B cell (primary cell): ENCODE measurements around the gene RNF19B.

Source experiments
- EZH2 ChIP-seq: IDR thresholded peaks from 2 replicates; pipeline ENCODE4 v1.6.1; 2012; ENCODE audit warnings: borderline replicate concordance, low read depth, mild to moderate bottlenecking, moderate library complexity, low read length; ENCODE audit not compliant: insufficient read depth, poor library complexity, severe bottlenecking
- TF ChIP-seq, protein P1 (sequence below): fragments of 200-600 bp; IDR thresholded peaks from one replicate; pipeline ENCODE4 v1.8.0; 2022; ENCODE audit warnings: antibody characterized with exemption, mild to moderate bottlenecking

DNA sequence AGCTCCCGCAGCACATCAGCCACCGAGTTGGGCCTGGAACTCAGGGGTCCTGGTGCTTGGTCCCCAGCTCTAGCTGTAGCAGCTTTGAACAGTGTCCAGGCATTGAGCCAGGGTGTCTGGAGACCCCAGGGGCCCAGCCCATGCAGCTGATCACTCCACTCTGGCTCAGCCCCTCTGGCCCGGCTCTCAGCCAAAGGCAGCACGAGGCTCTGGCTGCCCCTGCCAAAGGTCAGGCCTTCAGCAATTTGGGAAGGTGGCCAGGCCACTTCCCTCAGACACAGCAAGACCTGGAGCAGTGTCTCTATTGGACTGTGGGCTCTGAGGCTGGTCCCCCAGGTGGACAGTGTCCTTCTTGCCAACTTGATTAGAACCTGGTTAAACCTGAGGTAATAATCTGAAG, 34.4 kb upstream of the RNF19B start:
- TF ChIP-seq, protein P1, sequence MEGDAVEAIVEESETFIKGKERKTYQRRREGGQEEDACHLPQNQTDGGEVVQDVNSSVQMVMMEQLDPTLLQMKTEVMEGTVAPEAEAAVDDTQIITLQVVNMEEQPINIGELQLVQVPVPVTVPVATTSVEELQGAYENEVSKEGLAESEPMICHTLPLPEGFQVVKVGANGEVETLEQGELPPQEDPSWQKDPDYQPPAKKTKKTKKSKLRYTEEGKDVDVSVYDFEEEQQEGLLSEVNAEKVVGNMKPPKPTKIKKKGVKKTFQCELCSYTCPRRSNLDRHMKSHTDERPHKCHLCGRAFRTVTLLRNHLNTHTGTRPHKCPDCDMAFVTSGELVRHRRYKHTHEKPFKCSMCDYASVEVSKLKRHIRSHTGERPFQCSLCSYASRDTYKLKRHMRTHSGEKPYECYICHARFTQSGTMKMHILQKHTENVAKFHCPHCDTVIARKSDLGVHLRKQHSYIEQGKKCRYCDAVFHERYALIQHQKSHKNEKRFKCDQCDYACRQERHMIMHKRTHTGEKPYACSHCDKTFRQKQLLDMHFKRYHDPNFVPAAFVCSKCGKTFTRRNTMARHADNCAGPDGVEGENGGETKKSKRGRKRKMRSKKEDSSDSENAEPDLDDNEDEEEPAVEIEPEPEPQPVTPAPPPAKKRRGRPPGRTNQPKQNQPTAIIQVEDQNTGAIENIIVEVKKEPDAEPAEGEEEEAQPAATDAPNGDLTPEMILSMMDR: no peak
- no peak for TF ChIP-seq EZH2
